Activated T-cell treated with anti-CD3 and anti-CD28 coated beads, Interleukin-2, amount 50 U/mL, for 72 hours (primary cell): ENCODE results near the gene RAD51. TPM values are rescaled to one million over a fixed set of nuclear protein-coding genes. Genes with fewer than 3 reads are reported as not detected.

Experiments
- total RNA-seq, 2 donors: library from RNA; stranded (reverse); gene quantifications; one replicate each; pipeline ENCODE4 v1.2.3, GENCODE V29; 2022

The RAD51 gene
- total RNA-seq, 2 donors from 2014 or later, result 49.9 to 73.2 TPM

Other genes starting within 250 kb of the RAD51 start
- gene CHST14, start 224.2 kb upstream of the RAD51 start, total RNA-seq, result 1 to 10 TPM; 9.5 to 9.7 TPM
- 10 to 100 TPM; 34.8 to 38.1 TPM for gene CCDC32, start 130.1 kb upstream of the RAD51 start, total RNA-seq
- 10 to 100 TPM; 11.3 to 12.9 TPM for gene RPUSD2, start 125.9 kb upstream of the RAD51 start, total RNA-seq
- 10 to 100 TPM; 32.5 to 34.1 TPM for gene KNL1, start 100.9 kb upstream of the RAD51 start, total RNA-seq
- 10 to 100 TPM; 28.0 to 30.7 TPM for gene RMDN3, start 60.1 kb downstream of the RAD51 start, total RNA-seq
- 10 to 100 TPM; 40.9 to 44.8 TPM for gene GCHFR, start 68.9 kb downstream of the RAD51 start, total RNA-seq
- gene C15orf62, start 74.8 kb downstream of the RAD51 start, total RNA-seq, result 1 to 10 TPM; 1.6 to 1.7 TPM
- 10 to 100 TPM; 24.1 to 29.8 TPM for gene ZFYVE19, start 111.9 kb downstream of the RAD51 start, total RNA-seq
- gene DNAJC17, start 112.3 kb downstream of the RAD51 start, total RNA-seq, result 10 to 100 TPM; 26.3 to 37.3 TPM
- not detected for gene PPP1R14D, start 133.5 kb downstream of the RAD51 start, total RNA-seq
- 10 to 100 TPM; 17.3 to 19.4 TPM for gene SPINT1, start 148.9 kb downstream of the RAD51 start, total RNA-seq
- under 1 TPM; 0.14 to 0.23 TPM for gene RHOV, start 179.1 kb downstream of the RAD51 start, total RNA-seq
- gene VPS18, start 199.3 kb downstream of the RAD51 start, total RNA-seq, result 10 to 100 TPM; 10.7 to 12.1 TPM
- under 1 TPM; 0.12 to 0.19 TPM for gene DLL4, start 234.2 kb downstream of the RAD51 start, total RNA-seq